ENCODE data around the gene SLITRK3.

The SLITRK3 gene

GRCh38 chr3:165195640-165196576 is at the start of gene SLITRK3:
SLITRK3 (minus strand) TSS chr3:165196384; CDS start chr3:165190830, 5,554 bp downstream.
- no peak for DNase-seq

- DNase-seq: no peak
Measured at GRCh38 chr3:165243597-165243996, 47.4 kb upstream of the SLITRK3 start.

- DNase-seq: no peak
Measured at GRCh38 chr3:165233501-165234195, 37.5 kb upstream of the SLITRK3 start.

GRCh38 chr3:165225604-165226003 is 29.4 kb upstream of the SLITRK3 start:
- DNase-seq: no peak

GRCh38 chr3:165217739-165218138 is 21.6 kb upstream of the SLITRK3 start:
- DNase-seq: no peak

- no peak for DNase-seq
Measured at GRCh38 chr3:165212580-165212979, 16.4 kb upstream of the SLITRK3 start.

GRCh38 chr3:165211721-165212120 is 15.5 kb upstream of the SLITRK3 start:
- DNase-seq: no peak

- DNase-seq: no peak
Measured at GRCh38 chr3:165210727-165211126, 14.5 kb upstream of the SLITRK3 start.

- DNase-seq: no peak
Measured at GRCh38 chr3:165210132-165210531, 13.9 kb upstream of the SLITRK3 start.

GRCh38 chr3:165206454-165207266 is 10.5 kb upstream of the SLITRK3 start:
- no peak for DNase-seq

GRCh38 chr3:165204445-165204844 is 8.3 kb upstream of the SLITRK3 start:
- DNase-seq: no peak

- no peak for DNase-seq
Measured at GRCh38 chr3:165202995-165203394, 6.8 kb upstream of the SLITRK3 start.

GRCh38 chr3:165201964-165202363 is 5.8 kb upstream of the SLITRK3 start:
- DNase-seq: no peak

GRCh38 chr3:165197481-165197800 is 1.3 kb upstream of the SLITRK3 start:
- DNase-seq: no peak

- DNase-seq: no peak
Measured at GRCh38 chr3:165196577-165197480, 645 bp upstream of the SLITRK3 start.

GRCh38 chr3:165195241-165195639 is 944 bp downstream of the SLITRK3 start:
- DNase-seq: no peak

GRCh38 chr3:165194511-165195240 is 1.5 kb downstream of the SLITRK3 start:
- DNase-seq: no peak

- no peak for DNase-seq
Measured at GRCh38 chr3:165193366-165194254, 2.6 kb downstream of the SLITRK3 start.

GRCh38 chr3:165192610-165193192 is 3.5 kb downstream of the SLITRK3 start:
- DNase-seq: no peak

- DNase-seq: no peak
Measured at GRCh38 chr3:165191491-165191890, 4.7 kb downstream of the SLITRK3 start.

Data from activated CD8-positive, alpha-beta memory T cell treated with anti-CD3 and anti-CD28 coated beads for 24 hours (primary cell).